Measurements from ENCODE around the gene TRIO. TPM values are rescaled to one million over a fixed set of nuclear protein-coding genes. Genes with fewer than 3 reads are reported as not detected.

Gene TRIO
- total RNA-seq, 1 donor = 211 TPM

DNA sequence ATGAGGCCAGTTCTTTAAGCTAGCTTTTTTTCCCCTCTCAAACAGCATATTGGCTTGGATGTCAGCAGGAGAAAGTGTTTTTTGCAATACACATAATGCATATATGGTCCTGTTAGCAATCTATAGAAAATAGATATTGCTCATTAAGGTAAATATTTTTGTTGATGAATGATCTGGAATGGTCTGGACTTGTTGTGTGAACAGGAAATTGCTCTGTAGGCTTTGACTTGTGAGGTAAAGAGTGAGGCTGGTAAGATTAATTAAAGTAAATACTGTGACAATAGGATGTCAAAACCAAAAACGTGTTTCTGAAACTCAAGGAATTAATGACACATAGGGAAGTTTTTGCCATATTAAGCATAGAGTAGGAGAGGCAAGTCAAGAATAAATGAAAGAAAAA, 176.0 kb downstream of the TRIO start:
- no peak for DNase-seq (ENCODE audit: low read depth)
- TF ChIP-seq, protein P1, sequence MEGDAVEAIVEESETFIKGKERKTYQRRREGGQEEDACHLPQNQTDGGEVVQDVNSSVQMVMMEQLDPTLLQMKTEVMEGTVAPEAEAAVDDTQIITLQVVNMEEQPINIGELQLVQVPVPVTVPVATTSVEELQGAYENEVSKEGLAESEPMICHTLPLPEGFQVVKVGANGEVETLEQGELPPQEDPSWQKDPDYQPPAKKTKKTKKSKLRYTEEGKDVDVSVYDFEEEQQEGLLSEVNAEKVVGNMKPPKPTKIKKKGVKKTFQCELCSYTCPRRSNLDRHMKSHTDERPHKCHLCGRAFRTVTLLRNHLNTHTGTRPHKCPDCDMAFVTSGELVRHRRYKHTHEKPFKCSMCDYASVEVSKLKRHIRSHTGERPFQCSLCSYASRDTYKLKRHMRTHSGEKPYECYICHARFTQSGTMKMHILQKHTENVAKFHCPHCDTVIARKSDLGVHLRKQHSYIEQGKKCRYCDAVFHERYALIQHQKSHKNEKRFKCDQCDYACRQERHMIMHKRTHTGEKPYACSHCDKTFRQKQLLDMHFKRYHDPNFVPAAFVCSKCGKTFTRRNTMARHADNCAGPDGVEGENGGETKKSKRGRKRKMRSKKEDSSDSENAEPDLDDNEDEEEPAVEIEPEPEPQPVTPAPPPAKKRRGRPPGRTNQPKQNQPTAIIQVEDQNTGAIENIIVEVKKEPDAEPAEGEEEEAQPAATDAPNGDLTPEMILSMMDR (IDR thresholded peaks at IDR 0.05; ENCODE audit: insufficient read depth, low read length) = no peak
- no peak overlapping the region for H3K4me3 ChIP-seq (ENCODE audit: low read depth, low read length)

DNA sequence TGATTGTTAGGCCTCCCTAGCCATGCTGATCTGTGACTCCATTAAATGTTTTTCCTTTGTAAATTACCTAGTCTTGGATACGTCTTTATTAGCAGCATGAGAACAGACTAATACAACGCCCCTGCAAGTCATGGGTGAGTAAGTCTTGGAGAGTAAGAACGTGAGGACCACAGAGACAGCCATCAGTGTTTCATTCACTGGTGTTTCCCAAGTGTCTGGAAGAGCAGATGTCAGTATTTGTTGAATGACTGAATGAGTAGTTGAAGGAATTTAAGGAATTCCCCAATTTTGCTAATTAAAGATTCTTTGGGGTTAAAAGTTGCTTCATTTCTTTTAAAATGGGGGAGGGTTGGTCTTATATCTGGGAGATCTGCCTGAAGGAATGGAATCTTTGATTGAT, 178.8 kb downstream of the TRIO start:
- DNase-seq (ENCODE audit: low read depth) = no peak
- H3K4me3 ChIP-seq (ENCODE audit: low read depth, low read length) = no peak overlapping the region
- TF ChIP-seq, protein P1 (IDR thresholded peaks at IDR 0.05; ENCODE audit: insufficient read depth, low read length) = no peak

DNA sequence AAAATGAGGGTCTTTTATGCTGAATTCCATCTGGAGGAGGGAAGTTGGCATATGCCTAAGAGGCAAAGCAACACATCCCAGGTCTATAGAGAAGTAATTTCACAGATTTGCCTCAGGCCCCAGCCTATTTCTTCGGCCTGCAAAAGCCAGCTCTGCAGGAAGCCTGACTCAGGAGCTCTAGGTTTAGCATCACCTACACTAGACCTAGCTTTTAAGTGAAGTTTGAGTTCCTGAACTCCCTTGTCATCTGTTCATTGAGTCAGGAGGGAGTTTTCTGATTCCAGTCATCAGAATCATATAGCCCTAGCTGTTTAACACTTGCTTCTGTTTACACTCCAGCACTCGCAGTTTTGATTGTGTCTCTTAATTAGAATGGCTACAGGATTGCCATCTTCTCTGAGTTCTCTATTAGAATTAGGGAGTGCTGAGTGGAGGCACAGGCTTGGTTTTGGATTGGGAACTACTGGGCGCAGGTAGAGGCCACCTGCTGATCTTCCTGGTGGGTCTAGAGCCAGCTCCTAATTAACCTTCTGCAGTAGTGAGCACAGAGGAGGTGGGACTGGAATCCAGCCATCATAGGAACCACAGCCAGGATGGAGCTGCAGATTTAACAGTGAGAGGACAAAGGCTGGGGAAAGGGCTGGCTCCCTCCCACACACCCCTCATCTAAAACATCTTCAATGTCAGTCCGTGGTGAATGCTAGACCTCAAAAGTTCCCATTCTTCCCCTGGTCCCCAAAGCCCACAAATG, 179.5 kb downstream of the TRIO start:
- no peak for DNase-seq (ENCODE audit: low read depth)
- TF ChIP-seq, protein P1 (IDR thresholded peaks at IDR 0.05; ENCODE audit: insufficient read depth, low read length) = no peak

DNA sequence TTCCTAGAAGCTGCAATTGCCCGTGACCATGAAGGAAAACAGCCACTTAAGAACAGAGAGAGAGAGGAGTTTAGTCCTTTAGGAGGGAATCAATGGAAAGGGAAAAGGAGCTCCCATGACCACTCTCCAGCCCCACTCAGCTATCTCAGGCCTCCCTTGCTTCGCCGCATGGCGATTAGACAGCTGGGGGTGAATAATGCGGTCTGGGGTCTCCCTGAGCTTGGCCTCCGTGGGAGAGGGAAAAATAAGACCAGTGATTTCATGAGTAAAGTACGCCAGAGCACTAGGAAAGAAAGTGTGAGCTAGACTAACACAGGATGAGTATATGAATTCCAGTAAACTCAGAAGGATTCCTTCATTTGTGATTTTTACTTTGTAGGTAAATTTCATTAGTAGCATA, 180.3 kb downstream of the TRIO start:
- DNase-seq (ENCODE audit: low read depth) = no peak
- no peak overlapping the region for H3K4me3 ChIP-seq (ENCODE audit: low read depth, low read length)
- TF ChIP-seq, protein P1 (IDR thresholded peaks at IDR 0.05; ENCODE audit: insufficient read depth, low read length) = no peak

More for the DNA sequence above, 179.5 kb downstream of the TRIO start:
- no peak overlapping the region for H3K4me3 ChIP-seq (ENCODE audit: low read depth, low read length)

DNA sequence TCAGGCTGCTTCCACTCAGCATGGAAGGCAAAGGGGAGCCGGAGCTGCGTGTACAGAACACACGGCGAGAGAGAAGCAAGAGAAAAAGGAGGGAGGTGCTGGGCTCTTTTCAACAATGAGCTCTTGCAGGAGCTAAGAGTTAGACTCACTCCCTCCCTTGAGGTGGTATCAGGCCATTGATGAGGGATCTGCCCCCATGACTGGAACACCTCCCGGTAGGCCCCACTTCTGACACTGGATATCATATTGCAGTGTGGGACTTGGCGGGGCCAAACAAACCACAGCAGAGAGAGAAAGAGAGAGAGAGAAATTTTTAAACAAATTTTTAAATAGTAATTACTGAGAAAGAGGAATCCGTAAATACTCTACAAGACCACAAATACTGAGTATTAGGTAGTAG, 182.2 kb downstream of the TRIO start:
- DNase-seq (ENCODE audit: low read depth) = no peak
- TF ChIP-seq, protein P1 (IDR thresholded peaks at IDR 0.05; ENCODE audit: insufficient read depth, low read length) = no peak
- H3K4me3 ChIP-seq (ENCODE audit: low read depth, low read length) = no peak overlapping the region

DNA sequence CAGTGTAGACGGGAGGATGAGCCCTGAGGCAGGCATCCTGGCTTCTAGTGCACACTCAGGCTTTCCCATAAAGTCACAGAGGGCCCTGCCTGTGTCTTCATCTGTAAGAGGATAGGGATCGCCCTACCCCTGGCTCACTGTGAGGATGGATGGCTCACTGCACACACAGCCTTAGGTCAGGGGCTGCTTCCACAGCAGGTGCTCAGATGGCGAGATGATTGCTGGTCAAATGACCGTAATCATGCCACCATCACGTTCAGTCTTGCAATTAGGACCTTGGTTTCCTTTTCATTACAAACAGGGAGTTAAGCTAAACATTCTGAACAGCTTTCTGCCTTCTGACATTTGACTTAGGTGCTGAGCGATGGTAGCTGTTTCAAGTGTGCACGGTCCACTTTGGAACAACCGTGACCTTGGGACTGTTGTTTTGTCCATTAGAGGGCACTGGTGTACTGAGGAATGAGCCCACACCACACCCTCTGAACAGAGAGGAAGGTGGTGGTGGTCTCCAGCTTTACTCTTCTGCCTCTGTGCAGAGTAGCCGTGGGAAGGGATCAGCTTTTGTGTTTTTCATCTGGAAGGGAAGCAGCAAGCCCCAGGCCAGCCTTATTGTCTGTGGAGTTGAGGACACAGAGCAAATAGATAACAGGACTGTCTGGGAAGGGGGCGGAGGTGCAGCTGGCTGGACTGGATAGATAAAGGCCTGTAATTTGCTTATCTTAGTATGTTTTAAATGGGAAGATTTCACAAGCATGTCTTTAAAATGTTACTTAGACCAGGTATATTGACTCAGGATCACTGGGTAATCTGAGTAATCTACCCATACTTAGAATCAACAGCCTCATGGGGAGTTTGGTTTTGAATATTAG, 183.1 kb downstream of the TRIO start:
- TF ChIP-seq, protein P1 (IDR thresholded peaks at IDR 0.05; ENCODE audit: insufficient read depth, low read length) = no peak
- no peak for DNase-seq (ENCODE audit: low read depth)
- no peak overlapping the region for H3K4me3 ChIP-seq (ENCODE audit: low read depth, low read length)
